Pancreas (tissue), 10 donors: Measurements from ENCODE around the gene NDOR1. TPM values are rescaled to one million over a fixed set of nuclear protein-coding genes. Genes with fewer than 3 reads are reported as not detected.

Experiments
- ATAC-seq, 4 donors: fragments of 200-7000 bp; cut with Tn5 transposase; one replicate each; pipeline versions ENCODE4 v1.8.0 to v1.9.1; 2020; ENCODE audit warnings: mild to moderate bottlenecking in 4 of 4, moderate library complexity in 4 of 4
- DNase-seq, 6 donors: peaks; one replicate each; pipeline ENCODE4 v3.0.0-alpha.2; 2020
- FAIRE-seq: peaks from 2 replicates; lab custom pipeline; 2012; peaks lifted over from hg19 to GRCh38; lab: Jason Lieb, UNC
- H3K27ac ChIP-seq, 4 donors: fragments of 200-600 bp; sonication (generic); 1 replicate in 3 of 4; 2 replicates in 1 of 4; pipeline versions ENCODE4 v1.5.0 to v1.8.0; 2020
- H3K27me3 ChIP-seq, 4 donors: fragments of 200-600 bp; one replicate each; pipeline ENCODE4 v1.8.0; 2021
- H3K36me3 ChIP-seq, 3 donors: fragments of 200-600 bp; sonication (generic) in 1 of 3; one replicate each; pipeline versions ENCODE4 v1.5.0 to v1.8.0; 2020 to 2021
- H3K4me1 ChIP-seq, 3 donors: fragments of 200-600 bp; one replicate each; pipeline ENCODE4 v1.8.0; 2021
- H3K4me3 ChIP-seq, 4 donors: fragments of 200-600 bp; sonication (generic) in 2 of 4; one replicate each; pipeline versions ENCODE4 v1.5.0 to v1.8.0; 2020 to 2021
- H3K9me3 ChIP-seq, 4 donors: fragments of 200-600 bp; one replicate each; pipeline ENCODE4 v1.8.0; 2021
- WGBS, 2 donors: extraction: QIAGEN DNeasy Blood & Tissue Kit; methylation state at CpG; one replicate each; pipeline ENCODE4 v1.1.7; 2013; 5-methylcytosine and 5-hydroxymethylcytosine counted together
- intact Hi-C, 3 donors: fragments of 100-400 bp; cut with DNase I; formaldehyde crosslinking; loops; one replicate each; pipeline versions ENCODE4 v1.11.1 to v1.14.2; 2022
- polyA plus RNA-seq, 2 donors: library from polyadenylated mRNA; stranded (reverse); fragments of 200-250 nt; gene quantifications; one replicate each; pipeline ENCODE4 v1.2.3, GENCODE V29; 2013
- total RNA-seq, 6 donors: library from RNA; stranded (reverse); fragmentation: NEBNext Ultra II Directional in 4 of 6; extraction: Animal tissue kit (Norgen Biotek cat#: 25700) in 4 of 6; gene quantifications; one replicate each; pipeline versions ENCODE4 v1.2.1 to v1.2.4, GENCODE V29; 2021 to 2023
- TF ChIP-seq, protein P1 (sequence below), 4 donors: fragments of 200-600 bp; sonication (generic) in 3 of 4; IDR thresholded peaks; one replicate each; pipeline versions ENCODE4 v1.5.0 to v1.8.0; 2021; ENCODE audit warnings: antibody characterized with exemption in 4 of 4
- donor health status: healthy with polysubstance abuse.
- donor health status: DM: no; HTN: no; CAD: no; lungs with moderate emphysema.
- donor health status: DM: no; HTN: no; CAD: no.
- donor health status: control.
- donor health status: control.
- donor health status: Bipolar disorder and iron deficiency.
- donor health status: DM: yes; HTN: yes; CAD: no.
- donor health status: DM: no; HTN: no; CAD: no.
- donor health status: DM: no; HTN: no; CAD: no.
- donor health status: DM: yes; HTN: yes; CAD: no.

The NDOR1 gene
- total and polyA plus RNA-seq, 8 donors: 4.6 to 25.4 (median 6.8) TPM

DNA sequence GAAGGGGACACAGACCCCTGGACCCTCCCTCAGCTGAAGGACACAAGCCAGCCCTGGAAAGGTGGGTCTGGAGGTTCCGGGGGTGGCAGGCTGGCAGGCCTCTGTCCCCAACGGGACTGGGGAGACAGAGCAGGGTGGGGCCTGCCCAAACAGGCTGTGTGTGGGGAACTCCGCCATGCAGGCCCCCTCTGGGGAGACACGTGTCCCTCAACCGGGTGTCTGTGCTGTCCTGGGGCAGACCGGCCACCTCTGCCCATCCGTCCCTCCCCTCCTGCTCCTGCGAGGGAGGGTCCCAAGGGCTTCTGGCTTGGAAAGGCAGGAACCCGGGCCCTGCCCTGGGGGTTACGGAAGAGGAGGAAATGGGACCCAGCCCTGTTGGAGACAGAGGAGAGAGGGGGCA is 26.6 kb downstream of the NDOR1 start:
- no peaks in the 10 kb centered on the region for H3K9me3 ChIP-seq
- peaks cover 10 to 13% (median 10%) of the 10 kb centered on the region in 3 donors for H3K4me1 ChIP-seq
- no peak overlapping the region for H3K27ac ChIP-seq
- DNase-seq: no peak
- 70 to 72% methylated on average over 9 to 10 of the region's 10 CpGs for WGBS, 2 donors
- no peaks in the 10 kb centered on the region for H3K36me3 ChIP-seq
- TF ChIP-seq, protein P1, sequence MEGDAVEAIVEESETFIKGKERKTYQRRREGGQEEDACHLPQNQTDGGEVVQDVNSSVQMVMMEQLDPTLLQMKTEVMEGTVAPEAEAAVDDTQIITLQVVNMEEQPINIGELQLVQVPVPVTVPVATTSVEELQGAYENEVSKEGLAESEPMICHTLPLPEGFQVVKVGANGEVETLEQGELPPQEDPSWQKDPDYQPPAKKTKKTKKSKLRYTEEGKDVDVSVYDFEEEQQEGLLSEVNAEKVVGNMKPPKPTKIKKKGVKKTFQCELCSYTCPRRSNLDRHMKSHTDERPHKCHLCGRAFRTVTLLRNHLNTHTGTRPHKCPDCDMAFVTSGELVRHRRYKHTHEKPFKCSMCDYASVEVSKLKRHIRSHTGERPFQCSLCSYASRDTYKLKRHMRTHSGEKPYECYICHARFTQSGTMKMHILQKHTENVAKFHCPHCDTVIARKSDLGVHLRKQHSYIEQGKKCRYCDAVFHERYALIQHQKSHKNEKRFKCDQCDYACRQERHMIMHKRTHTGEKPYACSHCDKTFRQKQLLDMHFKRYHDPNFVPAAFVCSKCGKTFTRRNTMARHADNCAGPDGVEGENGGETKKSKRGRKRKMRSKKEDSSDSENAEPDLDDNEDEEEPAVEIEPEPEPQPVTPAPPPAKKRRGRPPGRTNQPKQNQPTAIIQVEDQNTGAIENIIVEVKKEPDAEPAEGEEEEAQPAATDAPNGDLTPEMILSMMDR (IDR thresholded peaks at IDR 0.05): no peak
- no peak overlapping the region for H3K4me3 ChIP-seq
- no peak for FAIRE-seq
- no peak for ATAC-seq
- no peaks in the 10 kb centered on the region for H3K27me3 ChIP-seq
- intact Hi-C loops: loop anchor here (5.0 to 10.0 kb wide), 2 partner anchors 115 to 117 kb away; partner anchors contain the start of gene DPP7 (in 1 of the 3)

DNA sequence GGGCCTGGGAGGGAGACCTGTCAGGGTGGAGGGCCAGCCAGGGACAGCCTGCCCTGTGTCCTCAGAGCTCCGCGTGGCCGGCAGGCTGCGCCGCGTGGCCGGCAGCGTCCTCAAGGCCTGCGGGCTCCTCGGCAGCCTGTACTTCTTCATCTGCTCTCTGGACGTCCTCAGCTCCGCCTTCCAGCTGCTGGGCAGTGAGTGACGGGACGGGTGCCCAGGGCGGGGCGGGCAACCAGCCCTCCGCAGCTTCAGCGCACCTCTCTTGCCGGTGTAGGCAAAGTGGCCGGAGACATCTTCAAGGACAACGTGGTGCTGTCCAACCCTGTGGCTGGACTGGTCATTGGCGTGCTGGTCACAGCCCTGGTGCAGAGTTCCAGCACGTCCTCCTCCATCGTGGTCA is 27.0 kb downstream of the NDOR1 start:
- DNase-seq: no peak
- TF ChIP-seq, protein P1 (IDR thresholded peaks at IDR 0.05): no peak
- no peak for FAIRE-seq
- Histone ChIP-seq H3K27ac (no peak overlapping the region), H3K36me3 (no peaks in the 10 kb centered on the region), H3K4me1 (peaks cover 6 to 12% (median 7%) of the 10 kb centered on the region in 3 donors), H3K27me3 (no peaks in the 10 kb centered on the region), H3K9me3 (no peaks in the 10 kb centered on the region), H3K4me3 (no peak overlapping the region)
- ATAC-seq: no peak
- 63 to 87% methylated on average over 15 to 24 of the region's 24 CpGs for WGBS, 2 donors
- intact Hi-C loops: loop anchor here (5.0 to 10.0 kb wide), 2 partner anchors 115 to 118 kb away; partner anchors contain the start of gene DPP7 (in 1 of the 3)

DNA sequence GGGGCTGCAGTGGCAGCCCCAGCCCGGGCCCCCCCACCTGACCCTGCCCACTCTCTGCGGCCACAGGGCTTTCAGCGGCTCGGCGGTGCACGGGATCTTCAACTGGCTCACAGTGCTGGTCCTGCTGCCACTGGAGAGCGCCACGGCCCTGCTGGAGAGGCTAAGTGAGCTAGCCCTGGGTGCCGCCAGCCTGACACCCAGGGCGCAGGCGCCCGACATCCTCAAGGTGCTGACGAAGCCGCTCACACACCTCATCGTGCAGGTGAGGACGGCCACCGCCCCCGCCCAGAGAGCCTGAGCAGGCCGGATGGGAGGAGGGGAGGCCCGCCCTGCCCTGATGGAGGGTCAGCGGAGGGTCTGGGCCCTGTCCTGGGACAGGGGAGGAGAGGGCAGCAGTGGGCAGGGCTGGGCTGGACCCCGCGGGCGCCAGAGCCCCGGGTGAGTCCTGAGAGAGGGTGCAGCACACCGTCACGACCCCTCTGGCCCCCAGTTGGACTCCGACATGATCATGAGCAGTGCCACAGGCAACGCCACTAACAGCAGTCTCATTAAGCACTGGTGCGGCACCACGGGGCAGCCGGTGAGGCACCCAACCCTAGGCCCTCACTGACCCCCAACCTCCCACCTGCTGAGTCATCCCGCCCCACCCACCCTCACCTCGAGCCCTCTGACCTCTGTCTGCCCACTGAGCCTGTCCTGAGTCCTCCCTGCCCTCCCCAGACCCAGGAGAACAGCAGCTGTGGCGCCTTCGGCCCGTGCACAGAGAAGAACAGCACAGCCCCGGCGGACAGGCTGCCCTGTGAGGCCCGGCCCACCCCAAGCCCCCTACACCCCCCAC is 27.9 kb downstream of the NDOR1 start:
- Histone ChIP-seq H3K27ac (no peak overlapping the region), H3K36me3 (no peaks in the 10 kb centered on the region), H3K27me3 (no peaks in the 10 kb centered on the region), H3K4me1 (peaks cover 5 to 10% (median 8%) of the 10 kb centered on the region in 3 donors), H3K9me3 (no peaks in the 10 kb centered on the region), H3K4me3 (no peak overlapping the region)
- DNase-seq: no peak
- FAIRE-seq: no peak
- TF ChIP-seq, protein P1 (IDR thresholded peaks at IDR 0.05): no peak
- WGBS, 2 donors: 61 to 68% methylated on average over 38 to 40 of the region's 40 CpGs
- intact Hi-C loops: loop anchor here (5.0 to 10.0 kb wide), 2 partner anchors 116 to 119 kb away; partner anchors contain the start of gene DPP7 (in 1 of the 3)
- no peak for ATAC-seq

DNA sequence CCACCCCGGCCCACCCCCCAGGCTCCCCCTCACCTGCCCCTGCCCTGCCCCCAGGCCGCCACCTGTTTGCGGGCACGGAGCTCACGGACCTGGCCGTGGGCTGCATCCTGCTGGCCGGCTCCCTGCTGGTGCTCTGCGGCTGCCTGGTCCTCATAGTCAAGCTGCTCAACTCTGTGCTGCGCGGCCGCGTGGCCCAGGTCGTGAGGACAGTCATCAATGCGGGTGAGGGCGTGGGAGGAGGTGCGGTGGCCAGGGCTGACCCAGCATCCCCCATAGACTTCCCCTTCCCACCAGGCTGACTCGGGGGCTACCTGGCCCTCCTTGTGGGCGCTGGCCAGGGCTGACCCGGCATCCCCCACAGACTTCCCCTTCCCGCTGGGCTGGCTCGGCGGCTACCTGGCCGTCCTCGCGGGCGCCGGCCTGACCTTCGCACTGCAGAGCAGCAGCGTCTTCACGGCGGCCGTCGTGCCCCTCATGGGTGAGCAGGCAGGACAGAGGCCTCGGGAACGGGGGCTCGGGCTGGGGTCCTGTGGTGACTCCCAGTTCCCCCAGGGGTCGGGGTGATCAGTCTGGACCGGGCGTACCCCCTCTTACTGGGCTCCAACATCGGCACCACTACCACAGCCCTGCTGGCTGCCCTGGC is 28.7 kb downstream of the NDOR1 start:
- H3K4me1 ChIP-seq: peaks cover 5 to 12% (median 10%) of the 10 kb centered on the region in 3 donors
- intact Hi-C loops: loop anchor here (5.0 to 10.0 kb wide), 2 partner anchors 117 to 119 kb away; partner anchors contain the start of gene DPP7 (in 1 of the 3)
- no peaks in the 10 kb centered on the region for H3K9me3 ChIP-seq
- H3K27ac ChIP-seq: no peak overlapping the region
- 21 to 31% methylated on average over 39 to 40 of the region's 40 CpGs for WGBS, 2 donors
- FAIRE-seq (no peak), DNase-seq (no peak), ATAC-seq (no peak)
- no peaks in the 10 kb centered on the region for H3K36me3 ChIP-seq
- TF ChIP-seq, protein P1 (IDR thresholded peaks at IDR 0.05): no peak
- H3K27me3 ChIP-seq: no peaks in the 10 kb centered on the region
- H3K4me3 ChIP-seq: no peak overlapping the region
